H1 (cell line): ENCODE measurements around the gene ZFPL1. TPM values are rescaled to one million over a fixed set of nuclear protein-coding genes. Genes with fewer than 3 reads are reported as not detected.

Experiments used
- CTCF ChIA-PET: fragments of 300-600 bp; sonication (Branson Sonifier 250); formaldehyde crosslinking; loops from one replicate; lab custom pipeline; 2021; ENCODE audit not compliant: partially characterized antibody; lab: Charles Lee
- POLR2A ChIA-PET: fragments of 300-600 bp; sonication (Branson Sonifier 250); formaldehyde crosslinking; loops from one replicate; lab custom pipeline; 2021; ENCODE audit warnings: inconsistent platforms; ENCODE audit not compliant: partially characterized antibody; lab: Charles Lee
- DNase-seq, 2 experiments: peaks; one replicate each; pipeline versions ENCODE4 v3.0.0 to v3.0.0-alpha.2; 2010 to 2022; ENCODE audit warnings: low spot score in 2 of 2, low read depth in 1 of 2, mixed read lengths in 1 of 2
- FAIRE-seq: peaks from 2 replicates; lab custom pipeline; 2011; peaks lifted over from hg19 to GRCh38; lab: Jason Lieb, UNC
- H2AFZ ChIP-seq: 2 replicates; pipeline ENCODE4 v1.8.1; 2012; ENCODE audit warnings: low read length, inconsistent platforms
- H2AK5ac ChIP-seq: 2 replicates; pipeline ENCODE4 v1.6.1; 2013; ENCODE audit warnings: low read depth, low read length
- H2BK120ac ChIP-seq: replicated peaks from 2 replicates; pipeline ENCODE3; 2013; ENCODE audit warnings: low read depth, low read length, inconsistent platforms
- H2BK12ac ChIP-seq: 2 replicates; pipeline ENCODE4 v1.6.1; 2013; ENCODE audit warnings: low read depth, low read length
- H2BK15ac ChIP-seq: 2 replicates; pipeline ENCODE4 v1.6.1; 2013; ENCODE audit warnings: low read length
- H2BK20ac ChIP-seq: 2 replicates; pipeline ENCODE4 v1.6.1; 2013; ENCODE audit warnings: low read length
- H2BK5ac ChIP-seq: 2 replicates; pipeline ENCODE4 v1.6.1; 2013; ENCODE audit warnings: low read depth, low read length
- H3K14ac ChIP-seq: 2 replicates; pipeline ENCODE4 v1.6.1; 2013; ENCODE audit warnings: inconsistent platforms; ENCODE audit not compliant: insufficient read length
- H3K18ac ChIP-seq: 2 replicates; pipeline ENCODE4 v1.6.1; 2013; ENCODE audit warnings: low read length; ENCODE audit errors: extremely low read depth
- H3K23ac ChIP-seq: 2 replicates; pipeline ENCODE4 v1.6.1; 2013; ENCODE audit warnings: inconsistent platforms; ENCODE audit not compliant: insufficient read length
- H3K23me2 ChIP-seq: 2 replicates; pipeline ENCODE4 v1.6.1; 2013; ENCODE audit warnings: low read depth, low read length
- H3K27ac ChIP-seq: 2 replicates; pipeline ENCODE4 v1.6.1; 2011; ENCODE audit warnings: low read depth, low read length, inconsistent platforms
- H3K27me3 ChIP-seq, 4 experiments: replicated peaks in 1 of 4; 1 replicate in 1 of 4; 2 replicates in 3 of 4; pipeline versions ENCODE4 v1.6.1 to v1.8.1; 2011 to 2013; ENCODE audit warnings: low read length in 3 of 4, mild to moderate bottlenecking in 3 of 4, inconsistent platforms in 2 of 4, mixed read lengths in 2 of 4, moderate library complexity in 1 of 4; ENCODE audit not compliant: control insufficient read depth in 3 of 4, insufficient read depth in 3 of 4; ENCODE audit errors: extremely low read depth in 1 of 4
- H3K36me3 ChIP-seq, 4 experiments: 2 replicates each; pipeline versions ENCODE4 v1.6.1 to v1.8.1; 2011 to 2013; ENCODE audit warnings: mild to moderate bottlenecking in 4 of 4, low read length in 3 of 4, moderate library complexity in 2 of 4, control low read depth in 1 of 4, inconsistent platforms in 1 of 4; ENCODE audit not compliant: insufficient read depth in 4 of 4, control insufficient read depth in 2 of 4
- H3K4ac ChIP-seq: replicated peaks from 2 replicates; pipeline ENCODE3; 2013; ENCODE audit warnings: low read length, low read depth, mixed read lengths, inconsistent platforms; ENCODE audit not compliant: insufficient read length
- H3K4me1 ChIP-seq, 4 experiments: replicated peaks in 1 of 4; 1 replicate in 1 of 4; 2 replicates in 3 of 4; pipeline versions ENCODE4 v1.6.1 to v1.8.1; 2011 to 2013; ENCODE audit warnings: low read length in 3 of 4, inconsistent platforms in 2 of 4, mixed read lengths in 1 of 4; ENCODE audit not compliant: insufficient read depth in 4 of 4, control insufficient read depth in 3 of 4
- H3K4me2 ChIP-seq, 2 experiments: 2 replicates each; pipeline versions ENCODE4 v1.6.1 to v1.8.1; 2011 to 2013; ENCODE audit warnings: low read depth in 2 of 2, low read length in 2 of 2, control low read depth in 1 of 2, inconsistent platforms in 1 of 2, mild to moderate bottlenecking in 1 of 2; ENCODE audit not compliant: insufficient read depth in 1 of 2
- H3K4me3 ChIP-seq, 4 experiments: fragments of 200-600, 300-600 bp in 1 of 4; sonication (generic), shearing (Covaris generic), sonication (Bioruptor Twin) in 1 of 4; 2 replicates each; pipeline versions ENCODE4 v1.5.1 to v1.8.1; 2011 to 2016; ENCODE audit warnings: low read length in 4 of 4, low read depth in 3 of 4, control low read depth in 2 of 4, inconsistent platforms in 2 of 4, mild to moderate bottlenecking in 2 of 4, mixed read lengths in 1 of 4, moderate library complexity in 1 of 4; ENCODE audit not compliant: insufficient read depth in 2 of 4; ENCODE audit errors: extremely low read depth in 1 of 4
- H3K56ac ChIP-seq: replicated peaks from 2 replicates; pipeline ENCODE3; 2013; ENCODE audit warnings: low read depth, mild to moderate bottlenecking, mixed read lengths, low read length, inconsistent platforms; ENCODE audit not compliant: insufficient read length
- H3K79me1 ChIP-seq: 2 replicates; pipeline ENCODE4 v1.6.1; 2013; ENCODE audit warnings: low read depth, low read length, control low read depth
- H3K79me2 ChIP-seq, 2 experiments: 2 replicates each; pipeline versions ENCODE4 v1.6.1 to v1.8.1; 2012 to 2013; ENCODE audit warnings: low read length in 2 of 2, mild to moderate bottlenecking in 2 of 2, inconsistent platforms in 1 of 2; ENCODE audit not compliant: insufficient read depth in 2 of 2, control insufficient read depth in 1 of 2
- H3K9ac ChIP-seq, 4 experiments: replicated peaks in 1 of 4; 1 replicate in 1 of 4; 2 replicates in 3 of 4; pipeline versions ENCODE4 v1.6.1 to v1.8.1; 2011 to 2013; ENCODE audit warnings: low read depth in 3 of 4, low read length in 3 of 4, control low read depth in 2 of 4, mild to moderate bottlenecking in 2 of 4, moderate library complexity in 2 of 4, inconsistent platforms in 1 of 4; ENCODE audit errors: extremely low read depth in 1 of 4
- H3K9me3 ChIP-seq, 2 experiments: 2 replicates each; pipeline versions ENCODE4 v1.6.1 to v1.8.1; 2012 to 2013; ENCODE audit warnings: mild to moderate bottlenecking in 2 of 2, moderate library complexity in 2 of 2, control low read depth in 1 of 2, inconsistent platforms in 1 of 2, low read depth in 1 of 2, low read length in 1 of 2, mixed read lengths in 1 of 2; ENCODE audit not compliant: insufficient read depth in 2 of 2
- H4K20me1 ChIP-seq, 2 experiments: replicated peaks in 1 of 2; 2 replicates each; pipeline versions ENCODE3 to v1.8.1; 2011 to 2013; ENCODE audit warnings: inconsistent platforms in 2 of 2, low read length in 2 of 2, mild to moderate bottlenecking in 1 of 2; ENCODE audit not compliant: insufficient read depth in 2 of 2, control insufficient read depth in 1 of 2
- H4K5ac ChIP-seq: 2 replicates; pipeline ENCODE4 v1.6.1; 2013; ENCODE audit warnings: low read length, low read depth, mixed read lengths, inconsistent platforms; ENCODE audit not compliant: insufficient read length
- H4K8ac ChIP-seq: 2 replicates; pipeline ENCODE4 v1.8.0; 2013; ENCODE audit warnings: mild to moderate bottlenecking, moderate library complexity, low read length, inconsistent platforms; ENCODE audit not compliant: insufficient read depth; ENCODE audit errors: extremely low read depth
- H4K91ac ChIP-seq: replicated peaks from 2 replicates; pipeline ENCODE3; 2013; ENCODE audit warnings: low read length, mixed read lengths, inconsistent platforms; ENCODE audit not compliant: insufficient read length
- JUN ChIP-seq: IDR thresholded peaks from 2 replicates; pipeline ENCODE4 v1.6.1; 2011; ENCODE audit warnings: low read depth, mild to moderate bottlenecking, improper control_type of control experiment, low read length
- KDM5A ChIP-seq: fragments of 200-600 bp; IDR thresholded peaks from 2 replicates; pipeline ENCODE4 v1.7.1; 2012; ENCODE audit warnings: mild to moderate bottlenecking, low read length, inconsistent platforms, mixed read lengths
- NANOG ChIP-seq: IDR thresholded peaks from 2 replicates; pipeline ENCODE4 v1.6.1; 2011; ENCODE audit warnings: low read length, low read depth, mild to moderate bottlenecking, inconsistent platforms; ENCODE audit not compliant: insufficient read depth, poor library complexity, severe bottlenecking
- RBBP5 ChIP-seq: IDR thresholded peaks from 2 replicates; pipeline ENCODE4 v1.7.1; 2012; ENCODE audit warnings: low read depth, mild to moderate bottlenecking, inconsistent platforms, low read length, moderate library complexity, borderline replicate concordance
- SAP30 ChIP-seq: fragments of 300-600 bp; sonication (generic); IDR thresholded peaks from 2 replicates; pipeline ENCODE4 v1.7.1; 2012; ENCODE audit warnings: low read length, moderate library complexity, mild to moderate bottlenecking, inconsistent platforms; ENCODE audit not compliant: insufficient read depth, insufficient replicate concordance
- TCF12 ChIP-seq: IDR thresholded peaks from 2 replicates; pipeline ENCODE4 v1.6.1; 2011; ENCODE audit warnings: low read depth, mild to moderate bottlenecking, low read length
- WGBS, 2 experiments: shearing (Covaris generic) in 1 of 2; methylation state at CpG; one replicate each; pipeline versions ENCODE4 v1.1.6 to v1.1.7; 2013 to 2015; ENCODE audit warnings: low lambda C conversion rate in 2 of 2, mixed read lengths in 2 of 2, inconsistent platforms in 1 of 2, low coverage in 1 of 2, missing lambda C conversion rate in 1 of 2; ENCODE audit not compliant: insufficient replicate concordance in 2 of 2, insufficient coverage in 1 of 2, insufficient read length in 1 of 2; ENCODE audit errors: extremely low coverage in 1 of 2, missing lambda C conversion rate in 1 of 2; 5-methylcytosine and 5-hydroxymethylcytosine counted together
- polyA plus RNA-seq, 7 experiments: library from polyadenylated mRNA; depleted of rRNA in 3 of 7; stranded (reverse) in 5 of 7; unstranded in 2 of 7; fragments of >200 nt in 5 of 7; fragments of 200-250 nt in 2 of 7; gene quantifications; 1 replicate in 5 of 7; 2 replicates in 1 of 7; 4 replicates in 1 of 7; pipeline versions ENCODE4 v1.2.1 to v1.2.3, GENCODE V29; 2011 to 2013; ENCODE audit warnings: missing spikeins in 2 of 7, mixed read lengths in 2 of 7
- total RNA-seq: library from RNA; stranded (reverse); fragmentation: NEBNext Ultra II Directional; extraction: Animal tissue kit (Norgen Biotek cat#: 25700); gene quantifications from 2 replicates; pipeline ENCODE4 v1.2.1, GENCODE V29; 2021

Gene ZFPL1
- total and polyA plus RNA-seq, 2 of the 8 experiments (the other 6 are each of a cell fraction or from before 2014, with no cell fraction given) = 21.5 to 76.8 TPM

GRCh38 chr11:65059523-65059922, 24.5 kb upstream of the ZFPL1 start:
- 62% methylated on average over 3 of the region's 3 CpGs; no CpG with 5 or more reads in 1 of the 2 experiments for WGBS, 2 experiments
- FAIRE-seq (no peak), DNase-seq (no peak)
- H4K91ac ChIP-seq = no peak overlapping the region
- no peak overlapping the region for H2BK12ac ChIP-seq
- H3K79me1 ChIP-seq = no peaks in the 10 kb centered on the region
- H3K18ac ChIP-seq = no peak overlapping the region
- no peak overlapping the region for H3K4me2 ChIP-seq
- POLR2A ChIA-PET = interaction anchor here (1.1 kb wide), 1 partner anchor 19 kb away, joined by 3 read pairs; no protein-coding TSS in a partner anchor
- H3K36me3 ChIP-seq = no peaks in the 10 kb centered on the region
- no peak overlapping the region; the same call in 1 of the 2 replicates for H2AK5ac ChIP-seq
- H3K4me3 ChIP-seq = no peak overlapping the region
- no peaks in the 10 kb centered on the region; a peak in 1 of 7 replicates for H3K27me3 ChIP-seq
- no peaks in the 10 kb centered on the region for H3K4me1 ChIP-seq
- TF ChIP-seq NANOG = no peak
- no peak for TF ChIP-seq KDM5A
- no peak for TF ChIP-seq TCF12
- TF ChIP-seq SAP30 = no peak
- TF ChIP-seq RBBP5 = no peak
- TF ChIP-seq JUN = no peak
- no peaks in the 10 kb centered on the region for H3K9me3 ChIP-seq
- H3K9ac ChIP-seq = peak overlapping the region in 1 of 4 experiments; percentile 20; a peak in 1 of 7 replicates
- no peak overlapping the region for H3K4ac ChIP-seq
- no peak overlapping the region for H3K56ac ChIP-seq
- H3K23ac ChIP-seq = no peak overlapping the region
- CTCF ChIA-PET = interaction anchor here (0.6 to 4.2 kb wide), 8 partner anchors 10 to 1203 kb away, joined by 3 to 28 read pairs (median 4); partner anchors contain the start of gene TM7SF2
- no peak overlapping the region for H4K5ac ChIP-seq
- H2BK120ac ChIP-seq = no peak overlapping the region
- no peak overlapping the region for H2BK20ac ChIP-seq
- no peaks in the 10 kb centered on the region for H4K20me1 ChIP-seq
- no peak overlapping the region for H2BK15ac ChIP-seq
- H2BK5ac ChIP-seq = no peak overlapping the region
- no peak overlapping the region for H2AFZ ChIP-seq
- H3K23me2 ChIP-seq = no peaks in the 10 kb centered on the region
- no peak overlapping the region for H3K14ac ChIP-seq
- no peak overlapping the region for H3K27ac ChIP-seq
- H3K79me2 ChIP-seq = no peaks in the 10 kb centered on the region
- no peak overlapping the region for H4K8ac ChIP-seq
